Stimulated activated CD4-positive, alpha-beta T cell treated with anti-CD3 and anti-CD28 coated beads, Interleukin-12 subunit alpha, Interleukin-12 subunit beta, amount 100 ng/mL, for 48 hours (primary cell): Measurements from ENCODE around the gene PKIG.

Source experiments
- DNase-seq, 3 donors: peaks; one replicate each; pipeline ENCODE4 v3.0.0-alpha.2; 2020; ENCODE audit warnings: low read depth in 2 of 3, low spot score in 1 of 3

The PKIG gene

GRCh38 chr20:44616604-44616964 is 34.2 kb downstream of the PKIG start:
- DNase-seq: no peak

- no peak for DNase-seq
Observed at GRCh38 chr20:44618318-44618731, 35.9 kb downstream of the PKIG start.

- DNase-seq: no peak
Observed at GRCh38 chr20:44619294-44619693, 36.9 kb downstream of the PKIG start.

GRCh38 chr20:44620030-44620429 is 37.7 kb downstream of the PKIG start:
- no peak for DNase-seq

GRCh38 chr20:44621325-44621724 is 38.9 kb downstream of the PKIG start:
- no peak for DNase-seq

GRCh38 chr20:44621939-44622338 is 39.6 kb downstream of the PKIG start:
- DNase-seq: no peak

GRCh38 chr20:44622501-44623270 is 40.3 kb downstream of the PKIG start:
- no peak for DNase-seq

GRCh38 chr20:44624152-44624551 is 41.8 kb downstream of the PKIG start:
- no peak for DNase-seq

- no peak for DNase-seq
Observed at GRCh38 chr20:44624743-44625271, 42.4 kb downstream of the PKIG start.

GRCh38 chr20:44625361-44625760 is 43.0 kb downstream of the PKIG start:
- no peak for DNase-seq

- DNase-seq: no peak
Observed at GRCh38 chr20:44626278-44626677, 43.9 kb downstream of the PKIG start.

- DNase-seq: no peak
Observed at GRCh38 chr20:44627364-44628010, 45.1 kb downstream of the PKIG start.

GRCh38 chr20:44629017-44629385 is 46.6 kb downstream of the PKIG start:
- no peak for DNase-seq

GRCh38 chr20:44629542-44629941 is 47.2 kb downstream of the PKIG start:
- DNase-seq: no peak

GRCh38 chr20:44630297-44630696 is 47.9 kb downstream of the PKIG start:
- no peak for DNase-seq

- DNase-seq: no peak
Observed at GRCh38 chr20:44632103-44632752, 49.8 kb downstream of the PKIG start.

- no peak for DNase-seq
Observed at GRCh38 chr20:44633187-44633810, 50.9 kb downstream of the PKIG start.

GRCh38 chr20:44633872-44634600 is 51.7 kb downstream of the PKIG start:
- no peak for DNase-seq

- DNase-seq: no peak
Observed at GRCh38 chr20:44635877-44636276, 53.5 kb downstream of the PKIG start.

- DNase-seq: no peak
Observed at GRCh38 chr20:44637042-44637441, 54.7 kb downstream of the PKIG start.
